HG02870 (cell line): ENCODE results near the gene PNMA1.

Experiments used
- ATAC-seq: cut with Tn5 transposase; IDR thresholded peaks from one replicate; pipeline ENCODE4 v1.9.1; 2021; ENCODE audit warnings: mild to moderate bottlenecking, moderate library complexity; ENCODE audit not compliant: unreplicated experiment

The PNMA1 gene

GRCh38 chr14:73678698-73679097 is 35.5 kb downstream of the PNMA1 start:
- no peak for ATAC-seq

GRCh38 chr14:73674986-73675385 is 39.2 kb downstream of the PNMA1 start:
- no peak for ATAC-seq

GRCh38 chr14:73667854-73668253 is 46.3 kb downstream of the PNMA1 start:
- no peak for ATAC-seq

- no peak for ATAC-seq
Observed at GRCh38 chr14:73666583-73666982, 47.6 kb downstream of the PNMA1 start.

- no peak for ATAC-seq
Observed at GRCh38 chr14:73665130-73665529, 49.1 kb downstream of the PNMA1 start.

- ATAC-seq = no peak
Observed at GRCh38 chr14:73663548-73664212, 50.5 kb downstream of the PNMA1 start.

GRCh38 chr14:73662487-73662943 is 51.7 kb downstream of the PNMA1 start:
- no peak for ATAC-seq

GRCh38 chr14:73661872-73662271 is 52.3 kb downstream of the PNMA1 start:
- no peak for ATAC-seq
